Sciatic nerve (tissue), 2 donors: ENCODE data around the gene MAGEF1. TPM values are rescaled to one million over a fixed set of nuclear protein-coding genes. Genes with fewer than 3 reads are reported as not detected.

Experiments
- ATAC-seq: fragments of 200-7000 bp; cut with Tn5 transposase; one replicate; pipeline ENCODE4 v1.9.1; 2020; ENCODE audit warnings: mild to moderate bottlenecking, moderate library complexity
- DNase-seq: peaks from one replicate; pipeline ENCODE4 v3.0.0-alpha.2; 2020; ENCODE audit warnings: low spot score
- intact Hi-C: fragments of 100-400 bp; cut with DNase I; formaldehyde crosslinking; loops from one replicate; pipeline ENCODE4 v1.14.2; 2022
- total RNA-seq: library from RNA; stranded (reverse); fragmentation: NEBNext Ultra II Directional; extraction: Animal tissue kit (Norgen Biotek cat#: 25700); gene quantifications from one replicate; pipeline ENCODE4 v1.2.1, GENCODE V29; 2021
- donor health status: DM: no; HTN: no; CAD: no.
- donor health status: DM: no; HTN: no; CAD: no.

MAGEF1 gene
- total RNA-seq, 1 donor from 2014 or later = 25.0 TPM

DNA sequence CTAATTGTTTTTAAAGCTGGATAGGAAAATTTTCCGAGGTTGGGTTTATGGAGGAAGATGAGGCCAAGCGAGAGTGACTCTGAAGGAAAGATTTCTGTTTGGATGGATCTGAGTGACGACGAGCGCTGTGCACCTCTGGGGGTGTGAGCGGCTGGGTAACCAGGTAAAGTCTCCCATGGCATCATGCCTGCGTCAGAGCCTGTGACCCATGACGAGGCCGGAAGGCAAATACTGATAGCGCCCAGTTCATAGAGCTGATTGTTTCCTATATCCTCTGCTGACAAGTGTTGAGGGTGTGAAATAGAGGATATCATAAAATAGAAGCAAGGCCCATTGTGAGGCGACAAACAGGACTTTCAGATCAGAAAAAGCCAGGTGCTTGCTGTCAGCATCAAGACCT, 33.7 kb upstream of the MAGEF1 start:
- intact Hi-C loops = no loop called here
- ATAC-seq (no peak), DNase-seq (peak; percentile 54)

GRCh38 chr3:184743248-184743647, 31.4 kb upstream of the MAGEF1 start:
- DNase-seq (no peak), ATAC-seq (no peak)
- intact Hi-C loops = no loop called here

DNA sequence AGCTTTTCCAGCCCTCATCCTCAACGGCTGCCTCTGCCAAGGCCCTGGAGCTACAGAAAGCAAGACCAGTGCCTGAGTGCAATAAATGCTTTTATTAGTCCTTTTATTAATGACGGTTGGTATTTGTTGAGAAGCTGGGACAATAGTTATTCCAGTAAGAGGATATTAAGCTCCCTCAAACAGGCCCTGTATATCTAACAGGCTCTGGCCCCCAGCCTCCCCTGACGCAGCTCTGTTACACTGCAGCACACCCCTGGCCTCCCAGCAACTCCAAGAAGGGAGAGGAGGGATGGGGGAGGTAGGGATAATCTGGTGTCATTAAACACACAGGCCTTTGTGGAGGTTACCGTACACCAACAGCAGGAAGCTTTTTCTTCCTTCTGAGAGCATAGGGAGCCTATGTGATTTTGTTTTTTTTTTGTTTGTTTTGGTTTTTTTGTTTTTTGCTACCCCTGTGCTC, 30.8 kb upstream of the MAGEF1 start:
- intact Hi-C loops = no loop called here
- DNase-seq (peak; percentile 26), ATAC-seq (no peak)

DNA sequence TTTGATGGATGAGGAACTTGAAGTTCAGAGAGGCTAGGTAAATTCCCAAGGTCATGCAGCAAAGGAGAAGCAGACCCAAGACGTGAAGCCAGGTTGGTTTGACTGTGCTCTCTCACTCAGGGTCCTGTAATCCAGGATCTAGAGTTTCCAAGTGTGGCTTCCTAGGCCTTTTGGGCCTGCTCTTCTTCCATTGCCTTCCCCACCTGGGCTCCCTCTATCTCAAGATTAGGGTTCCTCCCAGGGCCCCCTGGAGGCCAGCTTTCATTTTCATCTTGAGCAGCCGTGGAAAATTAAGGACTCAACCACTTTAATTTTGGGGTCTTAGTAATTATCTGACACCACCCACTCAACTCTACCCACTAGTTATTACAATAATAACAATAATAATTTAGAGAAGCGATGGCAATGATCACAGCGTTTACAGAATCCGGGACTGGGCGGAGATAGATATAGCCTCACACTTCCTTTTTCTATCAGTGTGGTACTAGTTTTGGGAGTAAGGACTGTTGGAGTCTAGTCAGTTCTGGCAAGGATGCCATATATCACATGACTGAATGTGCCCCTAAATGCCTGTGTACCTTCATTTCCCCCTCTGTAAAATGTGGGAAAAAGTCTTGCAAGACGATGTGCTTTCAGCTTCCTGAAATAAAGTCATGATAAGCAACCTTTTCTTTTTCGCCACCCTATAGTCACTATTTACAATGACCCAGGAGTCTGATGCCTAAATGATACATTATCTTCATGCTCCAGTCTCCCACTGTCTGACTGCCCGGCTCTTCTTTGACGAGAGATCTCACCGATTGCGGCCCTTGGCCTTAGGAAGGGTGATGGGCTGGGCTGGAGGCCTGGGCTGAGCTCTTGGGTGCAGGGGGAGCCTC, 30.2 kb upstream of the MAGEF1 start:
- intact Hi-C loops = no loop called here
- DNase-seq = peak; percentile 42
- ATAC-seq = no peak

GRCh38 chr3:184741259-184741556, 29.3 kb upstream of the MAGEF1 start:
- DNase-seq (peak; percentile 30), ATAC-seq (no peak)
- intact Hi-C loops = no loop called here

DNA sequence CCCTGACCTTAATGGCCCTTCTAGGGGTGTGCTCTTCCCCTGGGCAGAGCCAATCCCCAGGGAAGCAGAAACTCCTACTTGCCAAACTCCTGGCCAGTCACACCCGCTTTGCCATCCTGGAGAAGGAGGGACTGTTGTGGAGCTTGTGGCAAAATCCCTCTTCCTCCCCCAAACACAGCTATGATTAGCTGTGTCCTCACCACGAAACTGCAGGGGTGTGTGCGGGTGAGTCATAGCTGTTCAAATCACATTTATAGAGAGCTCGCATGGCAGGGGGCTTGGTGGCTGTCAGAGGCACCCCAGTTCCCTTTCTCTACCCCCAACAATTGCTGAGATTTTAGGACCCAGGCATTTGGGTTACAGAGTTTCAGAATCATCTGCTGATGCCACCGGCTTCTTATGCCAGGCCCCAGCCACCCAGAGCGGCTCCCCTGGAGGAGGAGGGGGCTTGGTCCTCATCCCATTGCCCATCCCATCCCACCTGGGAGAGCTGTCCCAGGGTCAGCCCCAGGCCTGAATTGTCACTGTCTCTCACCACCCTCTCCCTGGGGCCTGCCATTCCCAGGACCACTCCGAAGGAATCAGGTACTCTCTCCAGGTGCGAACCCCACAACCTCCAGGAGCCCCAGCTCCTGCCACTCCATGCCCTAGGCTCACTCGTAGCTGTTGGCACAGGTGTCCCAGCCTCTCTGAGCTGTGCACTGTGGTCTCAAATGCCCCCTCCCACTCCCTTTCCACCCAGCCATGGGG, 28.8 kb upstream of the MAGEF1 start:
- intact Hi-C loops = no loop called here
- DNase-seq (peak; percentile 28), ATAC-seq (no peak)

GRCh38 chr3:184739594-184740505, 28.0 kb upstream of the MAGEF1 start:
- no peak for DNase-seq
- ATAC-seq = no peak
- intact Hi-C loops = no loop called here

- peak; percentile 39 for DNase-seq
- intact Hi-C loops = no loop called here
- ATAC-seq = no peak
Measured at GRCh38 chr3:184738982-184739381, 27.1 kb upstream of the MAGEF1 start.

GRCh38 chr3:184738506-184738890, 26.6 kb upstream of the MAGEF1 start:
- DNase-seq (no peak), ATAC-seq (no peak)
- intact Hi-C loops = no loop called here

GRCh38 chr3:184737641-184738505, 26.0 kb upstream of the MAGEF1 start:
- intact Hi-C loops = no loop called here
- DNase-seq = peak; percentile 43
- no peak for ATAC-seq

DNA sequence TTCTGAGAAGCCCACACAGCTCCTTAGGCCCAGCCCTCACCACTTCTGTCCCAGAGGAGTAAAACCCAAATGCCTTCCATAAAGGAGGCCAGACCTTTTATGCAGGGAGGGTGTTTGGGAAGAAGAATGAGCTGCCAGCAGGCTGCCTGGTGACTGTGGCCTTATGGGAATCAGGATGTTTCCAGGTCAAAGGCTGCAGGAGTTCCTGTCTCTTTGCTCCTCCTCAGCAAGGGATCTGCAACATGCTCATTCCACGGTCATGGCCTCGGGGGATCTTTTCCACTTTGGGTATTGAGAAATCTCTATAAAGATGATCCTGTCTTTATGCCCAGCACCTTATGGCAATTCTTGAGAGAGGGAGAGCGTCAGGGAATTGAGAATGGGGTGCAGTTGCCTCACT, 25.2 kb upstream of the MAGEF1 start:
- intact Hi-C loops = no loop called here
- DNase-seq = peak; percentile 22
- no peak for ATAC-seq

DNA sequence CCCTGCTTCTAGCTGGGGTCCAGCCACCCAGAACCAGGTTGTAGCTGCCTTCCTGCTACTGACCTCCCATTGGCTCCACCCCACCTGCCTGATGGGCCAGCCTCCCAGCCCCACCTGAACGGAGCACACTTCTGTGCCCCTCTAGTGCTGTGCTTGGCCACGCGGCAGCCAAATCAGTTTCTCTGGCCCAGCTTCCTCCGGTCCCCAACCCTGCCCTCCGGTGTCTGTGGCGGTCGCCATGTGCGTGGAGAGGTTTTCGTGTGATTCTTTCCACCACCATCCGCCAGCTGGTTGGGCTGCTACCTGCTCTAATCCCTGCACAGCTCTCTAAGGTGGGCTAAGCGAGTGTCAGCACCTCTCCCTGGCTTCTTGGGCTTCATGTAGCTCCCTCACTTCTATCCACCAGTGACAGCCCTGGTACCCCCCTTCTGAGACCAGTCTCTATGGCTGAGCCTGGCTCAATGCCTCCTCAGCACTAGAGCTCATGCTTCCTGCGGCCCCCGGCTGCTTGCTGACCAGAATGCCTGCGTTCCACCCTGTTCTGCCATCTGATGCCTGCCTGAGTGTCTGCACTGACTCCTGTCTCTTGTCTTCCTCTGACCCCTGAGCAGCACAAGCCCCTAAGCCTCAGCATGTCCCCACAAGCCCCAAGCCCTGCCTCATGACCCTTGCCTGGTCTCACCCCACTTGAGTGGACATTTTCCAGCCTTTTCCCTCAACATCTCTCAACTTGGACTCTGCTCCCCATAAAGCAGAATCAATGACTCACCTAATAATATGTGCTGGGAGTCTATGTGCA, 23.2 kb upstream of the MAGEF1 start:
- DNase-seq = peak; percentile 45
- intact Hi-C loops = no loop called here
- no peak for ATAC-seq

GRCh38 chr3:184733971-184734608, 22.2 kb upstream of the MAGEF1 start:
- ATAC-seq (no peak), DNase-seq (no peak)

DNA sequence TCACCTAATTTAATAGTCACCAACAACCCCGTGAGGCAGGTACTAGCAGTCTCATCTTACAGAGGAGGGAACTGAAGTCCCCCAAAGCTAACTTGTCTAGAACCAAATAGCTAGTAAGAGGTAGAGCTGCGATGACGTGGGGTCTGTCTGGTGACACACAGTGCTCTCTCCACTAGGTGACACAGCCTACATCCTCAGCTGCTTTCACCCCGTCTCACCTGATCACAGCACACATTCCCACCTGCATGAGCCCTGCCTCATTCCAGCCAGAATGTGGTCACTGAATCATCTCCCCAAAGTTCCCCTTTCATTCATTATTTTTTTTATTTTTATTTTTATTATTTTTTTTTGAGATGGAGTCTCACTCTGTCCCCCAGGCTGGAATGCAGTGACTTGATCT, 21.3 kb upstream of the MAGEF1 start:
- intact Hi-C loops = no loop called here
- DNase-seq (no peak), ATAC-seq (no peak)

More at GRCh38 chr3:184733971-184734608, 22.2 kb upstream of the MAGEF1 start:
- intact Hi-C loops = no loop called here

GRCh38 chr3:184731786-184732537, 20.1 kb upstream of the MAGEF1 start:
- intact Hi-C loops = no loop called here
- peak; percentile 23 for DNase-seq

DNA sequence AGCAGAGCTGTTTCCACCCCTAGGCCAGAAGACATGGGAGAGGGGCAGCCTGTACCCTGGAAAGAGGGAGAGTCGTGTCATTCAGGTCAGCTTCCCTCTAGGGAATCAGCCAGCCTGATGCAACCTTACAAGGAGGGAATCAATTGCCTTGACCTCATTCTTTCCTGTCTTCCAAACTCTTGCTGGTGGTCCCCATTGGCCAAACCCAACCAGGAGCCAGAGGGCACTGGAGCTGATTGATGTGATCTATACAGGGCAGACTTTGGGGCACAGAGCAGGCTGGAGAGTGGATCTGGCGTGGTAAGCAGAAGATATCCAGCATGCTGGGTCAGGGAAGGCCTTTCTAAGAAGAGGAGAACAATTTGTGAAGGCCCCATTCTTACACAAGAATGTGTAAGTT, 19.1 kb upstream of the MAGEF1 start:
- DNase-seq (peak; percentile 34), ATAC-seq (no peak)
- intact Hi-C loops = no loop called here

More at GRCh38 chr3:184731786-184732537, 20.1 kb upstream of the MAGEF1 start:
- no peak for ATAC-seq
